Activated naive CD8-positive, alpha-beta T cell treated with anti-CD3 and anti-CD28 coated beads, Interleukin-2, amount 50 U/mL, for 24 hours (primary cell): ENCODE measurements around the gene NPAT.
"Not testable (repeated sequence)": the region's sequence is repeated elsewhere in the genome, so short reads cannot be mapped to it uniquely, and the experiment has no call there.

Experiments used
- ATAC-seq: fragments of 150-1000 bp; cut with Tn5 transposase; one replicate; pipeline ENCODE4 v1.10.0; 2021
- DNase-seq: peaks from one replicate; pipeline ENCODE4 v3.0.0; 2021
- H3K27ac Mint-ChIP-seq: one replicate; pipeline ENCODE4 v1.8.0; 2021; ENCODE audit warnings: mild to moderate bottlenecking, mixed read lengths
- H3K27me3 Mint-ChIP-seq: one replicate; pipeline ENCODE4 v1.8.0; 2021; ENCODE audit warnings: mixed read lengths
- H3K36me3 Mint-ChIP-seq: one replicate; pipeline ENCODE4 v1.8.0; 2021; ENCODE audit warnings: low read depth, mixed read lengths
- H3K4me1 Mint-ChIP-seq: one replicate; pipeline ENCODE4 v1.8.0; 2021; ENCODE audit warnings: mixed read lengths
- H3K4me3 Mint-ChIP-seq: one replicate; pipeline ENCODE4 v1.8.0; 2021; ENCODE audit warnings: mild to moderate bottlenecking, moderate library complexity, mixed read lengths
- H3K9me3 Mint-ChIP-seq: one replicate; pipeline ENCODE4 v1.8.0; 2021; ENCODE audit warnings: mixed read lengths

The NPAT gene

DNA sequence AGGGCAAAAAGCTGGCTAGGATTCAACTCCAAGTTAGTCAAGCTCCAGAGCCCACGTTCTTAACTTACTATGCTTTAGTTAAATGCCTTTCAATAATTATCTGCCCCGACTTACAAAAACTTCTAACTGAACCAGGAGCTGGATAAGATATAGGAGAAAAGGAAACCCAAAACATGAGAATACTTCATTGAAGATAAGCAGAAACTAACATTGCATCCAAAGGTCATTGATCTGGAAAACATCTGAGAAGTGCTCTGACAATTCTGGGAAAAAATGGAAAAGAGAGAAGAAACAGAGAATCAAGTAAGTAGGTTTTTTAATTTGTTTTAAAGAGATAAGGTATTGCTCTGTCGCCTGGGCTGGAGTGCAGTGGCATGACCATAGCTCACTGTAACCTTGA is 73.9 kb downstream of the NPAT start:
- DNase-seq, result no peak
- no peaks in the 10 kb centered on the region for H3K9me3 Mint-ChIP-seq

GRCh38 chr11:108147150-108147549 is 75.3 kb downstream of the NPAT start:
- H3K36me3 Mint-ChIP-seq, result peaks cover 66% of the 10 kb centered on the region
- no peaks in the 10 kb centered on the region for H3K9me3 Mint-ChIP-seq
- DNase-seq (no peak), ATAC-seq (no peak)
- H3K4me3 Mint-ChIP-seq, result no peak overlapping the region
- H3K27me3 Mint-ChIP-seq, result no peaks in the 10 kb centered on the region
- no peak overlapping the region for H3K27ac Mint-ChIP-seq
- peaks cover 8% of the 10 kb centered on the region for H3K4me1 Mint-ChIP-seq

More for the DNA sequence above, 73.9 kb downstream of the NPAT start:
- H3K4me1 Mint-ChIP-seq, result peaks cover 8% of the 10 kb centered on the region
- H3K27ac Mint-ChIP-seq, result peak overlapping the region; percentile 0
- no peak overlapping the region for H3K4me3 Mint-ChIP-seq
- H3K36me3 Mint-ChIP-seq, result peaks cover 68% of the 10 kb centered on the region
- H3K27me3 Mint-ChIP-seq, result no peaks in the 10 kb centered on the region
- no peak for ATAC-seq

DNA sequence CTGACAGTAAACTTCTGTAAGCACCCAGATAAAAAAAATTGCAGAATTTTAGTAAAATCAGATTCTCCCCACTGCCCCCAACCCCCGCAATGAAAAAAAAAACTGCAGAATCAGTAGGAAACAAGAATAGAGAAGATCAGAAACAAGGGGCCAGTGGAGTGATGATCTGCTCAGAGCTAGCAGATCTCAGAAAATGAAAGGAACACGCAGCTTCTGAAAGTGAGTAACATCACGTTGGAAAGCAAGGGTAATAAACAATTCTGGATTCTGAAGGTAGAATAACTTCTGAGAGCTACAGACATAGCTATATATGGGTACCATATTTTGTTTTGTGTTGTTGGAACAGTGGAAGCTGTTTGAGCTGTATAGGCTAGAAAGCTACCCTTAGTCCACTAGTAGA is 77.8 kb downstream of the NPAT start:
- Mint-ChIP-seq H3K27me3 (no peaks in the 10 kb centered on the region), H3K4me1 (peaks cover 8% of the 10 kb centered on the region), H3K36me3 (peaks cover 68% of the 10 kb centered on the region), H3K9me3 (no peaks in the 10 kb centered on the region), H3K27ac (peak overlapping the region; percentile 65), H3K4me3 (no peak overlapping the region)
- no peak for DNase-seq
- no peak for ATAC-seq

DNA sequence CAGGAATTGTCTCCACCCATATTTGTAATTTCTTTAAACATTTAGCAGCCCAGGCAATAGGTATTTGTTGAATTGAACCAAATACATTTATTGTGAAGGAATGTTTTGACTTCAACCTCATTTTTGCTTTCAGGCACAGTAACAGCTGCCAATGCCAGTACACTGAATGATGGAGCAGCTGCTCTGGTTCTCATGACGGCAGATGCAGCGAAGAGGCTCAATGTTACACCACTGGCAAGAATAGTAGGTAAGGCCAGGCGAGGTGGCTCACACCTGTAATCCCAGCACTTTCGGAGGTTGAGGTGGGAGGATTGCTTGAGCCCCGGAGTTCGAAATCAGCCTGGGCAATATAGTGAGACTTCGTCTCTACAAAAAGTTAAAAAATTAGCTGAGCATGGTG is 80.1 kb downstream of the NPAT start:
- DNase-seq (no peak), ATAC-seq (no peak)
- H3K4me1 Mint-ChIP-seq, result peaks cover 14% of the 10 kb centered on the region
- no peaks in the 10 kb centered on the region for H3K27me3 Mint-ChIP-seq
- no peaks in the 10 kb centered on the region for H3K9me3 Mint-ChIP-seq
- H3K36me3 Mint-ChIP-seq, result peaks cover 56% of the 10 kb centered on the region
- no peak overlapping the region for H3K27ac Mint-ChIP-seq
- H3K4me3 Mint-ChIP-seq, result no peak overlapping the region

DNA sequence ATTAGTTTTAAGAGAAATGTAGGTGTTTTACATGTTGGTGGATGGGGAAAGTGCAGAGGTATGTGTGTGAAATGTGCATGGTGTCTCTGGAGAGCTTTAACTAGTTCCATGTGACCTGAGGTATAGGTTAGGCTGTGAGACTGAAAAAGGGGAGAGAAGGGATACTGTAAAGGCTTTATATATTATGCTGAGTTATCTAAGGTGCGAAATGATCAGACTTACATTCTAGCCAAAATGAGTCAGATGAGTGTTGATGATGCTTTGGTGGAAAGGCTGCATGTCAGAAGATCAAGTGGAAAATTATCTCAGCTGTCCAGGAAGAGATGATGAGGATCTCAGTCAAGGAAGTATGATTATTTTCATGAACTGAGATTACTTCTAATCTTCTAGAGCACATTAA is 85.2 kb downstream of the NPAT start:
- DNase-seq (no peak), ATAC-seq (peak; percentile 84)
- peak overlapping the region; percentile 87 for H3K27ac Mint-ChIP-seq
- no peaks in the 10 kb centered on the region for H3K9me3 Mint-ChIP-seq
- no peaks in the 10 kb centered on the region for H3K27me3 Mint-ChIP-seq
- no peak overlapping the region for H3K4me3 Mint-ChIP-seq
- H3K36me3 Mint-ChIP-seq, result peaks cover 48% of the 10 kb centered on the region
- peaks cover 25% of the 10 kb centered on the region for H3K4me1 Mint-ChIP-seq

DNA sequence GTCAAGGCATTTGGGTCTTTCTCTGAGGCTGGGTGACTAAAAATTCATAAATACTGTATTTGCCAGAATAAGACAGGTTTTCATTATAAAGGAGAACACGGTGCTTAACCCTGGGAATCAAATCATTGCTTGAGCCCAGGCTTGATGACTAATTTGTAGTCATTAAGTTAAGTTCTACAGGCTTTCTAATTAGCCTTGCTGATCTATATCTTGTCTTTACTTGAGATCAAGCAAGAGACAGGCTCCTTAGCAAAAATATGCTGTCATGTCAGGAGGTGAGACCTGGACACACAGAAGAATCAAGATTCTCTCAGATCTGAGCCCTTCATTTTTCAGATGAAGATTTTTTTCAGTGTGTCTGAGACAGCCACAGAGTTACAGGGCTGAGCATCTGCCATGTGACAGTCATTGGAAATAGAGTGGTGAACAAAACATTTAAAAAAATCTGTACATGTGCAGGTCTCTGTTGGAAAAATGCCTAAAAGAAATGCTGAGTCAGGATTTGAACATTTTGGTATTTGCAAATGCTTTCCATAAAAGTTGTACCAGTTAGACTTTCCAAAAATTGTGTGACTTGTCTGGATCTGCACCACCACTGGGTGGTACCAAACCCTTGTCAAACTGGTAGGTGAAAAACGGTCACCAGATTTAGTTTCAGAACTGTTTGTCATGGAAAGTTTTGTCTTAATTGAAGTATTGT is 86.4 kb downstream of the NPAT start:
- Mint-ChIP-seq H3K9me3 (no peaks in the 10 kb centered on the region), H3K27me3 (no peaks in the 10 kb centered on the region), H3K4me1 (peaks cover 25% of the 10 kb centered on the region), H3K36me3 (peaks cover 44% of the 10 kb centered on the region), H3K27ac (peak overlapping the region; percentile 87), H3K4me3 (no peak overlapping the region)
- DNase-seq (peak; percentile 22), ATAC-seq (peak; percentile 60)

DNA sequence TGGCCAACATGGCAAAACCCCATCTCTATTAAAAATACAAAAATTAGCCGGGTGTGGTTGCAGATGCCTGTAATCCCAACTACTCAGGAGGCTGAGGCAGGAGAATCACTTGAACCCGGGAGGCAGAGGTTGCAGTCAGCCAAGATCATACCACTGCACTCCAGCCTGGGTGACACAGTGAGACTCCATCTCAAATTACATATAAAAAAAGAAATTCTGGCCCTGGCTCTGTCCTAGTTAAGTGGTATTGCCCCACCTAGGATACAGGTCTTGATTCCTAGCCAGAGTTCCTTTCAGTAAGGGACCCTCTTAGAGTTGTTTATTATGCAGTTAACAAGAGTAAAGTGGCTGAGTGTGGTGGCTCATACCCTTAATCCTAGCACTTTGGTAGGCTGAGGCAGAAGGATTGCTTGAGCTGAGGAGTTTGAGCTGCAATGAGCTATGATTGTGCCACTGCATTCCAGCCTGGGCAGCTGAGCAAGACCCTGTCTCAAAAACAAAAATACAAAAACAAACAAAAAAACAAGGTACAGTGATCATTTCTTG is 89.4 kb downstream of the NPAT start:
- not testable (repeated sequence) for H3K27me3 Mint-ChIP-seq, H3K9me3 Mint-ChIP-seq, H3K27ac Mint-ChIP-seq, H3K4me3 Mint-ChIP-seq, DNase-seq, ATAC-seq
- peaks cover 28% of the 10 kb centered on the region for H3K36me3 Mint-ChIP-seq
- H3K4me1 Mint-ChIP-seq, result peaks cover 22% of the 10 kb centered on the region

- no peaks in the 10 kb centered on the region for H3K9me3 Mint-ChIP-seq
- no peak overlapping the region for H3K27ac Mint-ChIP-seq
- no peak for ATAC-seq
- no peaks in the 10 kb centered on the region for H3K27me3 Mint-ChIP-seq
- peaks cover 16% of the 10 kb centered on the region for H3K4me1 Mint-ChIP-seq
- H3K4me3 Mint-ChIP-seq, result no peak overlapping the region
- no peak for DNase-seq
- H3K36me3 Mint-ChIP-seq, result peaks cover 27% of the 10 kb centered on the region
Measured at GRCh38 chr11:108131993-108132392, 90.4 kb downstream of the NPAT start.

DNA sequence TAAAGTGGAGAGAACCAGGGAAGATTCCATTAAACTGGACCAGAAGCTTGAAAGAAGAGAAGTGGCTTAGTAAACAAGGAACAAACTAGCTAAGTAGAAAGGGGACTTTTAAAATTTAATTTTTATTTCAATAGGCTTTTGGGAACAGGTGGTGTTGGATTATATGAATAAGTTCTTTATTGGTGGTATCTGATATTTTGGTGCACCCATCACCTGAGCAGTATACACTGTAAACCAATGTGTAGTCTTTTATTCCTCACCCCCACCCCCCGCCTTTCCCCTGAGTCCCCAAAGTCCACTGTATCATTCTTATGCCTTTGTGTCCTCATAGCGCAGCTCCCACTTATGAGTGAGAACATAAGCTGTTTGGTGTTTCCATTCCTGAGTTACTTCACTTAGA is 93.7 kb downstream of the NPAT start:
- no peak overlapping the region for H3K4me3 Mint-ChIP-seq
- H3K9me3 Mint-ChIP-seq, result no peaks in the 10 kb centered on the region
- no peak overlapping the region for H3K27ac Mint-ChIP-seq
- no peak for DNase-seq
- ATAC-seq, result no peak
- H3K36me3 Mint-ChIP-seq, result peaks cover 16% of the 10 kb centered on the region
- H3K4me1 Mint-ChIP-seq, result peaks cover 17% of the 10 kb centered on the region
- no peaks in the 10 kb centered on the region for H3K27me3 Mint-ChIP-seq

- H3K27ac Mint-ChIP-seq, result no peak overlapping the region
- no peaks in the 10 kb centered on the region for H3K27me3 Mint-ChIP-seq
- DNase-seq (no peak), ATAC-seq (no peak)
- peaks cover 44% of the 10 kb centered on the region for H3K4me1 Mint-ChIP-seq
- H3K9me3 Mint-ChIP-seq, result no peaks in the 10 kb centered on the region
- no peak overlapping the region for H3K4me3 Mint-ChIP-seq
- peaks cover 15% of the 10 kb centered on the region for H3K36me3 Mint-ChIP-seq
Measured at GRCh38 chr11:108125096-108125495, 97.3 kb downstream of the NPAT start.

DNA sequence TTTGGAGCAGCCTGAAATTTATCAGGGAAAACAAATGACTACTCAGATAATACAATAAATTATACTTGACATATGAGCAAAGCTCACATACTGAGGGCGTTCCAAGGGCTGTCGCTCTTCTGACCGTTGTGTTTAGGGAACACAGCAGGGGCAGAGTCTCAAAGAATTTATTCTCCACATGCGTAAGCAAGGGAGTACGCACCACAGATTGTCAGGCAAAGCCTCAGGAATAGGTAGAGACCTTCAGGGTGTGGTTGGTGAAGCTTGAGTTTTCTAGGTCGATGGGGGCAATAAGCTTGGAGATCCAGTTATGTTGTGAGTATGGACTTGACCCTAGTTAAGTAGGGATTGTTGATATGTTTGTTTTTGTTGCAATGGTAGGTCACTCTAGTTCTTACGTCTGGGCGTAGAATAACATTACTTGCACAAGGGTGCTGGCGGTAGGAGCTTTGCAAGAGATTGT is 100.2 kb downstream of the NPAT start:
- Mint-ChIP-seq H3K36me3 (peaks cover 11% of the 10 kb centered on the region), H3K27me3 (no peaks in the 10 kb centered on the region), H3K4me1 (peaks cover 46% of the 10 kb centered on the region), H3K9me3 (no peaks in the 10 kb centered on the region), H3K27ac (peak overlapping the region; percentile 92), H3K4me3 (peak overlapping the region; percentile 98)
- ATAC-seq (no peak), DNase-seq (no peak)

GRCh38 chr11:108121274-108122155 is 100.9 kb downstream of the NPAT start, which contains the start of gene ACAT1:
ACAT1 (plus strand) TSS chr11:108121567; CDS start chr11:108121607, 40 bp downstream.
- DNase-seq, result peak; percentile 98
- H3K9me3 Mint-ChIP-seq, result no peaks in the 10 kb centered on the region
- H3K27ac Mint-ChIP-seq, result peak within 1 kb of the TSS; percentile 92
- H3K4me1 Mint-ChIP-seq, result peaks cover 46% of the 10 kb centered on the region
- H3K4me3 Mint-ChIP-seq, result peak within 1 kb of the TSS; percentile 98
- no peaks in the 10 kb centered on the region for H3K27me3 Mint-ChIP-seq
- peak; percentile 99 for ATAC-seq
- H3K36me3 Mint-ChIP-seq, result peaks cover 10% of the 10 kb centered on the region

DNA sequence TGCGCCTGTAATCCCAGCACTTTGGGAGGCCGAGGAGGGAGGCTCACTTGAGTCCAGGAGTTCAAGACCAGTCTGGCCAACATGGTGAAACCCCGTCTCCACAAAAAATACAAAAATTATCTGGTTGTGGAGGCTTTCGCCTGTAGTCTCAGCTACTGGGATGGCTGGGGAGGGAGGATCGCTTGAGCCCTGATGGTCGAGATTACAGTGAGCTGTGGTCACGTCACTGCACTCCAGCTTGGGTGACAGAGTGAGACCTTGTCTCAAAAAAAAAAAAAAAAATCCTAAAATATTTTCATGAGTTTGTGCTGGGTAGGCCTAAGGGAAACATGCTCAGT is 101.5 kb downstream of the NPAT start:
- Mint-ChIP-seq H3K27ac (peak overlapping the region; percentile 71), H3K4me3 (peak overlapping the region; percentile 98), H3K4me1 (peaks cover 46% of the 10 kb centered on the region)
- H3K36me3 Mint-ChIP-seq, DNase-seq, H3K9me3 Mint-ChIP-seq, H3K27me3 Mint-ChIP-seq: not testable (repeated sequence)
- ATAC-seq, result peak; percentile 0

DNA sequence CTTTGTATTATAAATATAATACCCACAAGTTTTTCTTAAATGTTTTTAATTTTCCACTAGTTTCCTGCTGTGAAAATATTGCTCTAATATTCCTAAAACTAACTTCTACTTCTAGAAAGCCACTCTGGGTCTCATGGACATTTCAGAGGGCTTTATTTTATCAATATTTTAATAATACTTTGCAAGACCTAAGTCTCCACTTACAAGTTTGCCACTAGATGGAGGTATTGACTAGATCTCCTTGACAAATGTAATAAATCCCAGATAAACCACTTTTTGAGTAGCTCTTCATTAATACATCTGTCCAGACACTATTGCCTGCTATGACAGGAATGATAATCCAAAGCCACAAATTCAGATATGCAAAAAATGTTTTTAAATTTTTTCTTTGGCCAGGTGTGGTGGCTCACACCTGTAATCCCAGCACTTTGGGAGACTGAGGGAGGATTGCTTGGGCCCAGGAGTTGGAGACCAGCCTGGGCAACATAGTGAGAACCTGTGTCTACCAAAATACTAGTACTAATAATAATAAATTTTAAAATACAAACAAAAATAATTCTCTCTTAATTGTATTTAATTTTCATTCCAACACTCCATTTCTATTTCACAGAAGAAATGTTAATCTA is 104.6 kb downstream of the NPAT start:
- DNase-seq (no peak), ATAC-seq (no peak)
- Mint-ChIP-seq H3K27ac (no peak overlapping the region), H3K4me1 (peaks cover 22% of the 10 kb centered on the region), H3K4me3 (no peak overlapping the region), H3K9me3 (no peaks in the 10 kb centered on the region), H3K27me3 (no peaks in the 10 kb centered on the region), H3K36me3 (no peaks in the 10 kb centered on the region)
